HG03575 (cell line): ENCODE data around the gene OSCP1.

Experiments used
- ATAC-seq: cut with Tn5 transposase; IDR thresholded peaks from one replicate; pipeline ENCODE4 v1.9.1; 2021; ENCODE audit not compliant: unreplicated experiment, insufficient number of reproducible peaks, low FRiP score; ENCODE audit errors: extremely low read depth

OSCP1 gene

GRCh38 chr1:36453600-36454388 lies 3.5 kb upstream of the OSCP1 start:
- ATAC-seq, result no peak

DNA sequence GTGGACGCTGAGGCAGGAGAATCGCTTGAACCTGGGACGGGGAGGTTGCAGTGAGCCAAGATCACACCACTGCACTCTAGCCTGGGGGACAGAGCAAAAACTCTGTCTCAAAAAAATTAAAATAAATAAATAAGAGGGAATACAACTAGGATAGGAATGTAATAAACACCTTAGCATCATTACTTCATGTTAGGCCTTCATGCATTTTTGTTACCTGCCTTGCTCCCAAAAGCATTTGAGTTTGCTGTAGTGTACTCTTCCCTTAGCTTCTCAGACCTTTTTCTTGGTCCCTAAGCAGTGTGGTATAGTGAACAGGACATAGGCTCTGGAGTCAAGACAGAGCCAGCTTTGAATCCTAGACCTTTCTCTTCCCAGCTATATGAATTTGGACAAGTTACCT lies 2.8 kb upstream of the OSCP1 start:
- no peak for ATAC-seq

DNA sequence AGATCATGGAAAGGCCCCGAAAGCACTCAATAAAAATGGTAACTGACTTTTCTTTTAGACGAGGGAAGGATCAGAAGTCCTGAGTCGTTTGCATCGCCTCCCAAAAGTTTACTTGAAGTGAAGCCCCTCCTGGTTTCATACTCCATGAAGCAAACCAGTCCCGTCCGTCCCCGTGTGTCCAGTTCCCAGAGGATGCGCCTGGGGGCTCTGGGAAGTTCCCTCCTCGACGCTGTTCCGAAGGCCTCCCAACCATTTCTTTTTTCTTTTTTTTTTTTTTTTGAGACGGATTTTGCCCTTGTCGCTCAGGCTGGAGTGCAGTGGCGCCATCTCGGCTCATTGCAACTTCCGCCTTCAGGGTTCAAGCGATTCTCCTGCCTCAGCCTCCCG lies 661 bp upstream of the OSCP1 start:
- ATAC-seq, result no peak

DNA sequence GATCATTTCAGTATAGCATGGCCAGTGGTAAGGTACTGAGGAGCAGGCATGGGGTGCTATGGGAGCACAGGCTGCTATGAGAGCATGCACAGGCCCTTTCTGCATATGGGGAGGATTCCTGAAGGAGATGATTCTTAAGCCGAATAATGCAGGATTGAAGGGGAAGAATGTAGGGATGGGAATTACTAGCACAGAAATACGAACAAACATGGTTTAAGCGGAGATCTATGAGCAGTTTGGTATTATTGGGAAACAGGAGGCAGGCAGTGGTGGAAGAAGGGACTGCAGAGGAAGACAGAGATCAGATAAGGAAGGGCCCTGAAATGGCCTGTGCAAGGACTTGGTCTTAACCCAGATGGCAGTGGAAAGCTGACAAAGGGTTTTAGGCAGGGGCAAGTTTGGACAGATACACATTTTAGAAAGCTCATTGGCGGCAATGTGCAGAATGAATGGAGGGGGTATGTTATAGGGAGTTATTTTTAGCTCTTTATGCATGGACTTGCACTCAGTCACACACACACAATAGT lies 1.7 kb downstream of the OSCP1 start:
- no peak for ATAC-seq

DNA sequence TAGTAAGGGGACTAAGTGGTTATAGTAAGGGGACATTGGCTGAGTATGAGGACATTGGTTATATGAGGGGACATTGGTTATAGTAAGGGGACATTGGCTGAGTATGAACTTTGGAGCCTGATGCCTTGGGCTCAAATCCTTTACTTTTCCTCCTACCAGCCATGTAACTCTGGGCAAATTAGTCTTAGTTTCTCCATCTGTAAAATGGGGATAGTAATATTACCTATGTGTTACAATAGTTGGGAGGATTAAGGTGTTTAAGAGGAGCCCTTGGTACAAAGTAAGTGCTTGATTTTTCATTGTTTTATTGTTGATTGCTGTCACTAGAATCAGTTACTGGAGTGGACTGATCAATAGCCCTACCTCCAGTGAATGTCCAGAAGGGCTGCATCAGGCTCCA lies 2.8 kb downstream of the OSCP1 start:
- no peak for ATAC-seq

- no peak for ATAC-seq
These were observed 3.5 kb downstream of the OSCP1 start for GRCh38 chr1:36446746-36447145.

DNA sequence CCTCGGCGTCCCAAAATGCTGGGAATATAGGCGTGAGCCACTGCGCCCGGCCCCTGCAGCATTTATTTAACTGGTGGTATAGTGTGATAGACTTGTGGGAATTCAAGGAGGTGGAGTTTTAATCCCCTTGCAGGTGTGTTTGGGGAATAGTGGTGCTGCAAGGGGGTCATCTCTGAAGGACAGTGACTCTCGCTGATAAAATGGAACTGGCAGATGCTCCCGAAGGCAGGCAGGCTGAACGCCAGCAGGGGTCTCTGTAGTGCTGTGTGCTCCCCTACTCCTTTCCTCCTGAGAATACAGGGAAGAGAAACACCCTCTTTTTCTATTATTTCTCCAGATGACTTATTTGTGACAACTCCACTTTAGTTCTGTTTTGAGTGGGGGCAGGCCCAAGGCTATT lies 4.0 kb downstream of the OSCP1 start:
- no peak for ATAC-seq

GRCh38 chr1:36443297-36443696 lies 7.0 kb downstream of the OSCP1 start:
- no peak for ATAC-seq

DNA sequence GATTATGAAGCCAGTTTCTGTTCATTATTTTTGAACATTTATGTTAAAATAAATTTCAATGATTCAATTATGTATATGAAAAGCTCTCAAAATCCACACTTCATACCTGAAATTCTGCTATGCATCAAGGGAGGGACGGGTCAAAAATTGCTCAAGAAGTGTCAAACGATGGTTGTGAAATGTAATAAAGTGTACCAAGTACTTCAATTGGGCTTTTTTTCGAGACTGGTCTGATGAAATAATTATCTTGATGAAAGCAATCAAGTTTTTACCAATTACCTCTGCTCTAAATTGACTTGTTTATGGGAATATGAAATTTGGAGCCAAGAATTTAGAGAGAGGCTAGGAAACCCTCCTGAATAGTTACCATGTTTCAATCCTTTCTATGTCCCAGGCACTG lies 7.9 kb downstream of the OSCP1 start:
- no peak for ATAC-seq

GRCh38 chr1:36440646-36441045 lies 9.6 kb downstream of the OSCP1 start:
- no peak for ATAC-seq

GRCh38 chr1:36440044-36440443 lies 10.2 kb downstream of the OSCP1 start:
- ATAC-seq, result no peak

DNA sequence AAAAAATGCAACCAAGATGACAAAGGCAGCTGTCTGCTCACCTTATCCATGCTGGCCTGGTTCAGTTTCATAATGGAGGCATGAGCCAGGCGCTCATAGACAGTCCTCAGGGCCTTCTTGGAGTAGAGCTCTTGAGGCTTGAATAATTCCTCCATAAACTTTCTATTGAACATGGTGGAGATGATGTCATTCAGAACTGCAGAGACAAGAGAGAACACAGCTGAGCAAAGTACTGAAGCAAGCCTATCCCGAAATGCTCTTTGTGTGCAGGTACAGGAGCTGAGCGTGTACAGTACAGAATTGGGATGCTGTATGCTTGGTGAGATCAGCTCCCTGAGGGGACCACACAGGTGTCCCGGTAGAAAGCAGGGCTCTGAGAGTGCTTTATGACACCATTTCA lies 11.5 kb downstream of the OSCP1 start:
- ATAC-seq, result no peak

GRCh38 chr1:36436821-36437220 lies 13.4 kb downstream of the OSCP1 start:
- no peak for ATAC-seq

GRCh38 chr1:36433102-36433501 lies 17.1 kb downstream of the OSCP1 start:
- no peak for ATAC-seq

GRCh38 chr1:36432616-36433015 lies 17.6 kb downstream of the OSCP1 start:
- ATAC-seq, result no peak

GRCh38 chr1:36425791-36426190 lies 24.5 kb downstream of the OSCP1 start:
- no peak for ATAC-seq

DNA sequence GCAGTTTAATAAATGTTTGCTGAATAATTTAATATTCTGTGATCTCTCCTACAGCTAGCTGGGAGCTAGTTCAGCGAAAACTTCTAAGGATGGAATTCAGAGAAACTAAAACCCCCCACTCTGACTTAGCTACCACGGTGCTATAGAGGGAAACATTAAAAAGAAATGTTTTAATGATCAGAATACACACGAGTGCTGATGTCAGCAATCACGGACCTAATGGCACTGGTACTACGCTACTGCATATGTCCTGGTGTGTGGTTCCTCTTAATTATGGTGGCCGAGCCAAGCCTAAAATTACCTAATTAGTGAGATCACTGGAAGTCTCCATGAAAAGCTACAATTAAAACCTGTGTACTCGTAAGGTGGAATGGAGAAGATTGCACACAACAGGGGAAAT lies 28.6 kb downstream of the OSCP1 start:
- no peak for ATAC-seq

- no peak for ATAC-seq
These were observed 29.4 kb downstream of the OSCP1 start for GRCh38 chr1:36420836-36421317.

- ATAC-seq, result no peak
These were observed 29.8 kb downstream of the OSCP1 start for GRCh38 chr1:36420409-36420808.

DNA sequence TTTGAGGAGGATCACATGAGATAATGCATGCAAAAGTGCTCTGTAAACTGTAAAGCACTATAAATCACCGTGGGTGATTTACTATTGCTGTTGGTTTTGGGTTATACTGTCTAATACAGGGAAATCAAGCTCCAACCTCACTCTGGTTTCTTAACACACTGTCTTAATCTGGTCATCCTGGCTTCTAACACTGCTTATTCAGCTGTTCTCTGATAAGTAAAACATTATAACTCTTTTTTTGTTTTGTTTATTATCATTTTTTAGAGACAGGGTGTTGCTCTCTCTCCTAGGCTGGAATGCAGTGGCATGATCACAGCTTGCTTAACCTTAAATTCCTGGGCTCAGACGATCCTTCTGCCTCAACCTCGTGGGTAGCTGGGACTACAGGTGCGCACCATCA lies 30.7 kb downstream of the OSCP1 start:
- ATAC-seq, result no peak

GRCh38 chr1:36419140-36419539 lies 31.1 kb downstream of the OSCP1 start:
- no peak for ATAC-seq
